T-helper 2 cell treated with Interferon-gamma antibody and Interleukin-4, amounts not matched to agents 5 μg/mL and 100 μg/mL, for 36 hours (primary cell): ENCODE measurements around the gene TMEM123.

Experiments used
- DNase-seq: peaks from one replicate; pipeline ENCODE4 v3.0.0; 2021; ENCODE audit warnings: low spot score
- H3K27ac Mint-ChIP-seq: one replicate; pipeline ENCODE4 v1.8.0; 2021; ENCODE audit warnings: mild to moderate bottlenecking, mixed read lengths
- H3K27me3 Mint-ChIP-seq: one replicate; pipeline ENCODE4 v1.8.0; 2021; ENCODE audit warnings: low read depth, mixed read lengths
- H3K36me3 Mint-ChIP-seq: one replicate; pipeline ENCODE4 v1.8.0; 2021; ENCODE audit warnings: low read depth, mixed read lengths
- H3K4me1 Mint-ChIP-seq: one replicate; pipeline ENCODE4 v1.8.0; 2021; ENCODE audit warnings: low read depth, mixed read lengths
- H3K4me3 Mint-ChIP-seq: one replicate; pipeline ENCODE4 v1.8.0; 2022; ENCODE audit warnings: mild to moderate bottlenecking, moderate library complexity, mixed read lengths
- H3K9me3 Mint-ChIP-seq: one replicate; pipeline ENCODE4 v1.8.0; 2021; ENCODE audit warnings: mixed read lengths

TMEM123 gene

GRCh38 chr11:102485095-102485722 is 32.6 kb upstream of the TMEM123 start:
- Mint-ChIP-seq H3K9me3 (no peaks in the 10 kb centered on the region), H3K27me3 (no peaks in the 10 kb centered on the region), H3K36me3 (no peaks in the 10 kb centered on the region), H3K4me1 (peaks cover 18% of the 10 kb centered on the region), H3K4me3 (no peak overlapping the region), H3K27ac (no peak overlapping the region)
- no peak for DNase-seq

- Mint-ChIP-seq H3K9me3 (no peaks in the 10 kb centered on the region), H3K27me3 (no peaks in the 10 kb centered on the region), H3K27ac (no peak overlapping the region), H3K4me3 (no peak overlapping the region), H3K4me1 (peaks cover 24% of the 10 kb centered on the region), H3K36me3 (no peaks in the 10 kb centered on the region)
- DNase-seq: no peak
Measured at GRCh38 chr11:102482433-102482832, 29.9 kb upstream of the TMEM123 start.

- Mint-ChIP-seq H3K4me1 (peaks cover 39% of the 10 kb centered on the region), H3K4me3 (no peak overlapping the region), H3K27me3 (no peaks in the 10 kb centered on the region), H3K36me3 (peaks cover 1% of the 10 kb centered on the region), H3K9me3 (no peaks in the 10 kb centered on the region), H3K27ac (no peak overlapping the region)
- no peak for DNase-seq
Measured at GRCh38 chr11:102479733-102480132, 27.2 kb upstream of the TMEM123 start.

- no peaks in the 10 kb centered on the region for H3K9me3 Mint-ChIP-seq
- peaks cover 3% of the 10 kb centered on the region for H3K36me3 Mint-ChIP-seq
- DNase-seq: no peak
- no peaks in the 10 kb centered on the region for H3K27me3 Mint-ChIP-seq
- peaks cover 48% of the 10 kb centered on the region for H3K4me1 Mint-ChIP-seq
- no peak overlapping the region for H3K4me3 Mint-ChIP-seq
- no peak overlapping the region for H3K27ac Mint-ChIP-seq
Measured at GRCh38 chr11:102478673-102479299, 26.2 kb upstream of the TMEM123 start.

GRCh38 chr11:102476812-102477211 is 24.2 kb upstream of the TMEM123 start:
- no peaks in the 10 kb centered on the region for H3K27me3 Mint-ChIP-seq
- H3K4me1 Mint-ChIP-seq: peaks cover 58% of the 10 kb centered on the region
- H3K9me3 Mint-ChIP-seq: no peaks in the 10 kb centered on the region
- peak overlapping the region; percentile 81 for H3K27ac Mint-ChIP-seq
- no peak for DNase-seq
- H3K36me3 Mint-ChIP-seq: peaks cover 3% of the 10 kb centered on the region
- H3K4me3 Mint-ChIP-seq: peak overlapping the region; percentile 59

- Mint-ChIP-seq H3K4me1 (peaks cover 65% of the 10 kb centered on the region), H3K27ac (peak overlapping the region; percentile 81), H3K36me3 (peaks cover 3% of the 10 kb centered on the region), H3K4me3 (peak overlapping the region; percentile 59), H3K27me3 (no peaks in the 10 kb centered on the region), H3K9me3 (no peaks in the 10 kb centered on the region)
- no peak for DNase-seq
Measured at GRCh38 chr11:102476069-102476468, 23.5 kb upstream of the TMEM123 start.

- no peak for DNase-seq
- H3K4me3 Mint-ChIP-seq: no peak overlapping the region
- H3K27me3 Mint-ChIP-seq: no peaks in the 10 kb centered on the region
- no peak overlapping the region for H3K27ac Mint-ChIP-seq
- no peaks in the 10 kb centered on the region for H3K9me3 Mint-ChIP-seq
- H3K36me3 Mint-ChIP-seq: peaks cover 4% of the 10 kb centered on the region
- peaks cover 79% of the 10 kb centered on the region for H3K4me1 Mint-ChIP-seq
Measured at GRCh38 chr11:102473543-102473942, 21.0 kb upstream of the TMEM123 start.

- Mint-ChIP-seq H3K27ac (no peak overlapping the region), H3K9me3 (no peaks in the 10 kb centered on the region), H3K4me1 (peaks cover 76% of the 10 kb centered on the region), H3K27me3 (no peaks in the 10 kb centered on the region), H3K36me3 (peaks cover 4% of the 10 kb centered on the region), H3K4me3 (no peak overlapping the region)
- DNase-seq: no peak
Measured at GRCh38 chr11:102472127-102472526, 19.6 kb upstream of the TMEM123 start.

- Mint-ChIP-seq H3K36me3 (peaks cover 3% of the 10 kb centered on the region), H3K4me1 (peaks cover 77% of the 10 kb centered on the region), H3K9me3 (no peaks in the 10 kb centered on the region), H3K27me3 (no peaks in the 10 kb centered on the region), H3K27ac (no peak overlapping the region), H3K4me3 (peak overlapping the region; percentile 41)
- DNase-seq: no peak
Measured at GRCh38 chr11:102471474-102471873, 18.9 kb upstream of the TMEM123 start.

GRCh38 chr11:102470251-102470650 is 17.7 kb upstream of the TMEM123 start:
- Mint-ChIP-seq H3K27ac (peak overlapping the region; percentile 32), H3K27me3 (no peaks in the 10 kb centered on the region), H3K4me3 (peak overlapping the region; percentile 69), H3K36me3 (peaks cover 3% of the 10 kb centered on the region), H3K9me3 (no peaks in the 10 kb centered on the region), H3K4me1 (peaks cover 83% of the 10 kb centered on the region)
- no peak for DNase-seq

GRCh38 chr11:102469196-102469821 is 16.7 kb upstream of the TMEM123 start:
- H3K36me3 Mint-ChIP-seq: peaks cover 3% of the 10 kb centered on the region
- no peaks in the 10 kb centered on the region for H3K9me3 Mint-ChIP-seq
- peak overlapping the region; percentile 69 for H3K4me3 Mint-ChIP-seq
- H3K4me1 Mint-ChIP-seq: peaks cover 82% of the 10 kb centered on the region
- no peak for DNase-seq
- H3K27ac Mint-ChIP-seq: no peak overlapping the region
- no peaks in the 10 kb centered on the region for H3K27me3 Mint-ChIP-seq

GRCh38 chr11:102468616-102469195 is 16.1 kb upstream of the TMEM123 start:
- H3K27ac Mint-ChIP-seq: no peak overlapping the region
- H3K4me3 Mint-ChIP-seq: peak overlapping the region; percentile 16
- H3K9me3 Mint-ChIP-seq: no peaks in the 10 kb centered on the region
- peaks cover 1% of the 10 kb centered on the region for H3K36me3 Mint-ChIP-seq
- no peaks in the 10 kb centered on the region for H3K27me3 Mint-ChIP-seq
- no peak for DNase-seq
- peaks cover 77% of the 10 kb centered on the region for H3K4me1 Mint-ChIP-seq

- H3K27me3 Mint-ChIP-seq: no peaks in the 10 kb centered on the region
- no peak overlapping the region for H3K27ac Mint-ChIP-seq
- peaks cover 75% of the 10 kb centered on the region for H3K4me1 Mint-ChIP-seq
- DNase-seq: no peak
- no peaks in the 10 kb centered on the region for H3K9me3 Mint-ChIP-seq
- H3K36me3 Mint-ChIP-seq: peaks cover 1% of the 10 kb centered on the region
- H3K4me3 Mint-ChIP-seq: peak overlapping the region; percentile 37
Measured at GRCh38 chr11:102467853-102468580, 15.5 kb upstream of the TMEM123 start.
